Nephron progenitor cell (in vitro differentiated cells): ENCODE measurements around the gene CES5A.
"Not testable (repeated sequence)": the region's sequence is repeated elsewhere in the genome, so short reads cannot be mapped to it uniquely, and the experiment has no call there.

Experiments used
- DNase-seq: peaks from one replicate; pipeline ENCODE4 v3.0.0; 2021
- H3K27ac Mint-ChIP-seq: 2 replicates; pipeline ENCODE4 v1.8.0; 2021; ENCODE audit warnings: mild to moderate bottlenecking, moderate library complexity, mixed read lengths
- H3K27me3 Mint-ChIP-seq: 2 replicates; pipeline ENCODE4 v1.8.0; 2021; ENCODE audit warnings: mild to moderate bottlenecking, low read depth, mixed read lengths; ENCODE audit not compliant: poor library complexity
- H3K36me3 Mint-ChIP-seq: 2 replicates; pipeline ENCODE4 v1.8.0; 2021; ENCODE audit warnings: low read depth, mixed read lengths
- H3K4me1 Mint-ChIP-seq: 2 replicates; pipeline ENCODE4 v1.8.0; 2021; ENCODE audit warnings: mixed read lengths
- H3K4me3 Mint-ChIP-seq: 2 replicates; pipeline ENCODE4 v1.8.0; 2021; ENCODE audit warnings: mild to moderate bottlenecking, moderate library complexity, mixed read lengths
- H3K9me3 Mint-ChIP-seq: 2 replicates; pipeline ENCODE4 v1.8.0; 2021; ENCODE audit warnings: mild to moderate bottlenecking, moderate library complexity, mixed read lengths
- TF ChIP-seq, protein P1 (sequence below): fragments of 200-600 bp; sonication (generic); IDR thresholded peaks from 2 replicates; pipeline ENCODE4 v1.5.0; 2021; ENCODE audit warnings: antibody characterized with exemption

CES5A gene

DNA sequence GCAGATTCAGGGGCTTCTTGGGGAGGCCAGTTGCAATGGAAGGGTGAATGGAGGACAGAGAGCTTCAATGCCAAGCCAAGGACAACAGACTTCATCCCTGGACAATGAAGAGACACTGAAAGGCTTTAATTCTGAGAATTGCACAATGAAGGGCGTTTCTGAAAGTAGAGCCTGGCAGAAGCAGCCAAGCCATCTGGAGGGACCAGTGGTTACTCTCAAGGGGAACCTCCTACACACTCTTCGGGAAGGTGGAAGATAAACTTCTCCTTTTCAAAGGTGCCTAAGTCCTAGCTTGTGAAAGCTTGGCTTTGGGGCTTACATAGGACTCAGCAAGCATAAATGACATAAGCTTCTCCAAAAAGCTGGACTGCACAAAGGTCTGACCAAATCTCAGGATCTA lies 36.1 kb downstream of the CES5A start:
- no peak overlapping the region for H3K4me3 Mint-ChIP-seq
- no peak overlapping the region for H3K27ac Mint-ChIP-seq
- no peaks in the 10 kb centered on the region for H3K36me3 Mint-ChIP-seq
- peaks cover 9% of the 10 kb centered on the region for H3K4me1 Mint-ChIP-seq
- no peak for DNase-seq
- peaks cover 15% of the 10 kb centered on the region for H3K27me3 Mint-ChIP-seq
- TF ChIP-seq, protein P1, sequence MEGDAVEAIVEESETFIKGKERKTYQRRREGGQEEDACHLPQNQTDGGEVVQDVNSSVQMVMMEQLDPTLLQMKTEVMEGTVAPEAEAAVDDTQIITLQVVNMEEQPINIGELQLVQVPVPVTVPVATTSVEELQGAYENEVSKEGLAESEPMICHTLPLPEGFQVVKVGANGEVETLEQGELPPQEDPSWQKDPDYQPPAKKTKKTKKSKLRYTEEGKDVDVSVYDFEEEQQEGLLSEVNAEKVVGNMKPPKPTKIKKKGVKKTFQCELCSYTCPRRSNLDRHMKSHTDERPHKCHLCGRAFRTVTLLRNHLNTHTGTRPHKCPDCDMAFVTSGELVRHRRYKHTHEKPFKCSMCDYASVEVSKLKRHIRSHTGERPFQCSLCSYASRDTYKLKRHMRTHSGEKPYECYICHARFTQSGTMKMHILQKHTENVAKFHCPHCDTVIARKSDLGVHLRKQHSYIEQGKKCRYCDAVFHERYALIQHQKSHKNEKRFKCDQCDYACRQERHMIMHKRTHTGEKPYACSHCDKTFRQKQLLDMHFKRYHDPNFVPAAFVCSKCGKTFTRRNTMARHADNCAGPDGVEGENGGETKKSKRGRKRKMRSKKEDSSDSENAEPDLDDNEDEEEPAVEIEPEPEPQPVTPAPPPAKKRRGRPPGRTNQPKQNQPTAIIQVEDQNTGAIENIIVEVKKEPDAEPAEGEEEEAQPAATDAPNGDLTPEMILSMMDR: no peak
- H3K9me3 Mint-ChIP-seq: no peaks in the 10 kb centered on the region

DNA sequence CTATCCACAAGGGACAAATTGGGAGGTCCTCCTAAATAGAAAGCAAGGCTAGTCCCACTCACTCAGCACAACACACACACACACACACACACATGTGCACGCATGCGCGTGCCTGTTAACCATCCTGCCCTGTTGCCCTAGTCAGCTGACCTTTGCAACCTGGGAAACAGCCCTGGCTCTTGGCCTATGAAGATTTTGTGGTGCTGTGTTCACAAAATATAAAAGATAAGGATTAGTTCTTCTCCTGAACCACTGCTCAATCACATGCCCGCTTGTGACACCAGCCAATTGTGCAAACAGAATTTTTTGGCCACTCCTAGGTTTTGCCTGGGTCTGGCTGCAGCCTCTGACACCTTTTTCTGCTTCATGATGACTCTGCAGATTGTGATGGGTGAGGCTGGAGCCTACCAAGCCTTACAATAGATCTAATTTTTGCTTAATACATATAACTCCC lies 39.0 kb downstream of the CES5A start:
- no peak overlapping the region for H3K27ac Mint-ChIP-seq
- peaks cover 25% of the 10 kb centered on the region for H3K4me1 Mint-ChIP-seq
- H3K36me3 Mint-ChIP-seq: no peaks in the 10 kb centered on the region
- H3K4me3 Mint-ChIP-seq: no peak overlapping the region
- H3K9me3 Mint-ChIP-seq: no peaks in the 10 kb centered on the region
- peaks cover 8% of the 10 kb centered on the region for H3K27me3 Mint-ChIP-seq
- TF ChIP-seq, protein P1: no peak
- no peak for DNase-seq

DNA sequence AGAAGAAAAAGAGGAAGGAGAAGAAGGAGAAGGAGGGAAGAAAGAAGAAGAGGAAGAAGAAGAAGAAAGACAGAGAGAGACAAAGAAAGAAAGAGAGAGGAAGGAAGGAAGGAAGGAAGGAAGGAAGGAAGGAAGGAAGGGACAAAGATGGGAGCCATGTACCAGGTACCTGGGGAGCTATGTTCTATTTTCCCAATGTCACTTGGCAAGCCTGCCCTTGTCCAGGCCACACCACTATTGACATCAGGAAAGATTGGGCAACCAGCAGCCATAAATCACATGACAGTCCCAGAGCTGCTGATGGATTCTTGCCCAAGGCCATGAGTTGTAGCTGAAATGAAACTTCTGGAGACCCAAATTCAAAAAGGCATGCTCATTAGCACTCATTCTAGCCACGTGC lies 39.6 kb downstream of the CES5A start:
- H3K4me3 Mint-ChIP-seq: no peak overlapping the region
- peaks cover 11% of the 10 kb centered on the region for H3K27me3 Mint-ChIP-seq
- TF ChIP-seq, protein P1: no peak
- no peaks in the 10 kb centered on the region for H3K9me3 Mint-ChIP-seq
- H3K27ac Mint-ChIP-seq: no peak overlapping the region
- H3K36me3 Mint-ChIP-seq: no peaks in the 10 kb centered on the region
- no peak for DNase-seq
- H3K4me1 Mint-ChIP-seq: peaks cover 30% of the 10 kb centered on the region

DNA sequence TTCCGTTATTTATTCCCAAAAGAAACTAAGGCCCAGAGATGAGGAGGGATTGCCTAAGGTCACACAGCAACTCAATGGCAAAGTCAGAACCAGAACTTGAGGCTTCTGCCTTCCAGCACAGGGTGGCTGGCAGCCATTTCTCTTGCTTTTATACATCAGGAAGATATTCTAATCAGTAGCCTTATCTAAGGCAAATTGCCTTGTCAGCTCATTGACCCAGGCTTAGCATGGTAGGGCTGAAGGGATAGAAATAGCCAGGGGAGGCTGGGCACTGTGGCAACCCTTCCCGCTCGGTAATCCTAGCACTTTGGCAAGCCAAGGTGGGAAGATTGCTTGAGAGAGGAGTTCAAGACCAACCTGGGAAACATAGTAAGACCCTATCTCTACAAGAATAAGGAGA lies 40.0 kb downstream of the CES5A start:
- H3K27ac Mint-ChIP-seq, H3K4me3 Mint-ChIP-seq, DNase-seq, H3K36me3 Mint-ChIP-seq, H3K9me3 Mint-ChIP-seq: not testable (repeated sequence)
- Mint-ChIP-seq H3K4me1 (peaks cover 30% of the 10 kb centered on the region), H3K27me3 (peaks cover 11% of the 10 kb centered on the region)

DNA sequence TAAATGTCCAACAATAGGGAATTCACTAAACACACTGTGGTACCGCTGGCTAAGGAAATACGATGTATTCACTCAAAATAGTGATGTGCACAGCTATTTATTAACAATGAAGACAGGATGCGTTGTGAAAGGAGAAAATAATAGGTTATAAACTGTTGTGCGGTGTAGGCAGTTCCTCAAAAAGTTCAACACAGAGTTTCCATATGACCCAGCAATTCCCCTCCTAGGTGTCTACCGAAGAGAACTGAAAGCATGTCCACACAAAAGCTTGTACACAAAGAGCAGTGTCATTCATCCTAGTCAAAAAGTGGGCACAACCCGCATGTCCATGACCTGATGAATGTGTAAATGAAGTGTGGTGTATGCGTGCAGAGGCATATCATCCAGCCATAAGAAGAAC lies 41.1 kb downstream of the CES5A start:
- Mint-ChIP-seq H3K27ac (no peak overlapping the region), H3K27me3 (peaks cover 14% of the 10 kb centered on the region), H3K4me1 (peaks cover 30% of the 10 kb centered on the region), H3K9me3 (no peaks in the 10 kb centered on the region), H3K36me3 (no peaks in the 10 kb centered on the region), H3K4me3 (no peak overlapping the region)
- TF ChIP-seq, protein P1: no peak
- DNase-seq: no peak

DNA sequence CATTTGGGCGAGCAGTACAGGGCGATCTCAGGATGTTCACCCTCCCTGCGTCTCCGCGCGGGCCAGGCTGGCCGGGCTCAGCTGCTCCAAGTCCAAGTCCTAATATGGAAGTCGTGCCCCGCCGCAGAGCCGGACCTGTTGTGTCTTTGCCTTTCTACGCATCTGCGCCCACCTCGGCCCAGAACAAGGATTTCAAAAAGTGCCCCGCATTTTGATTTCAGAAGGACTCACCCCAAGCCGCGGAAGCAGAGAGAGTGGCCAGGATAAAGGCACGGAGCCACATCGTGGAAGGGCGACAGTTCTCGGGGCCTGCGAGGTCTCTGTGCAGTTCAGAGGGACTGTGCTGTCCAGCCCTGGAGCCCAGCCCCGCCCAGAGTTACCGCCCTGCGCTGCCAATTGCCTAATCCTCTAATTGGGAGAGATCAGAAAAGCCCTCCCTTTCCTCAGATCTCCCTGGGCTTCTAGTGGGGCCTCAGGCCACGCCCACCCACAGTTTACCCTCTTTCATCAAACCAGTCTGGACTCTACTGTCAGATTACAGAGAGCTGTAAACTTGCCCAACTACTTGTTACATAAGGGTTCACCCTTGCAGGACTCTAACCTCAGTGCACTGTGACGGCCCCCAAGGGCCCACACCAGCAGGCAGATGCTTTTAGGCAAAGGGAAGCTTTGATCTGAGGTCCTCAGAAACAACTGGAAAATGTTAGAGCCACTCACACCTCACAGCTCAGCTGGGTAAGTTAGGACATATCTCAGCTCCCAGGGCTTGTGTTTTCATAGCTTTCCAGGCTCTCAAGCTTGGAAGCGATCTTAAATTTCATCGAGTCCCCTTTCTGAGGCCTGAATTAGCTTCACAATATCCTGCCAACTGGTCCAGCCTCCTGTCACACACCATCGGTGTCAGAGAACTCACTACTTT lies 42.1 kb downstream of the CES5A start, which contains the start of gene CES1:
Gene CES1 (minus strand): TSS at position 324 of the 919 bp plus-strand sequence. CDS start 41 bp downstream, at position 283.
- peak; percentile 76 for DNase-seq
- H3K27ac Mint-ChIP-seq: no peak within 1 kb of the TSS
- no peaks in the 10 kb centered on the region for H3K9me3 Mint-ChIP-seq
- H3K27me3 Mint-ChIP-seq: peaks cover 18% of the 10 kb centered on the region
- no peaks in the 10 kb centered on the region for H3K36me3 Mint-ChIP-seq
- TF ChIP-seq, protein P1: no peak
- H3K4me3 Mint-ChIP-seq: peak within 1 kb of the TSS; percentile 47
- H3K4me1 Mint-ChIP-seq: peaks cover 30% of the 10 kb centered on the region
